Testis (tissue), 2 donors: Measurements from ENCODE around the gene KIAA0232.

Experiments used
- POLR2A ChIP-seq: fragments of 450-650 bp; IDR thresholded peaks from one replicate; pipeline ENCODE4 v1.6.1; 2017; ENCODE audit warnings: antibody characterized with exemption, mild to moderate bottlenecking, moderate library complexity
- TF ChIP-seq, protein P1 (sequence below), 3 experiments: fragments of 450-650 bp in 2 of 3; fragments of 200-600 bp in 1 of 3; sonication (generic) in 1 of 3; IDR thresholded peaks; one replicate each; pipeline ENCODE4 v1.5.1; 2016 to 2019; ENCODE audit warnings: antibody characterized with exemption in 3 of 3, mild to moderate bottlenecking in 2 of 3, moderate library complexity in 1 of 3

DNA sequence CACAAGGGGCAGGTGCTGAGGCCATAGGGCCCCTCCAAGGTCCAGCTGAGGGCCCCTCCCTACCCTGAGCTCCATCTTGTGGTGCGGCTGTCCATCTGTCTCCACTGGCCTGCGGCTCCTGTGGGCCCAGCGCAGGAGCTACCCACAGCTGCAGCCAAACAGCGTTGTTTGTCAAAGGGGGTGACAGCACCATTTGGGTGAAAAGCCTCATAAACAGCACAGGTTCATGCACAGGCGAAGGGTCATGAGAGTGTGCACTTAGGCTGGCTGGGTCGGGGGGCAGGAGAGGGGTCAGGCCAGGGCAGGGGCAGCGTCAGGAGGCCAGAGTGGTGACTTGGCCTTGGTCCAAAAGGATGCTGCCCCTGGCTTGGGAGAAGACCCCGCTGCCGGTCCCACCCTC is 34.2 kb upstream of the KIAA0232 start:
- TF ChIP-seq, protein P1, sequence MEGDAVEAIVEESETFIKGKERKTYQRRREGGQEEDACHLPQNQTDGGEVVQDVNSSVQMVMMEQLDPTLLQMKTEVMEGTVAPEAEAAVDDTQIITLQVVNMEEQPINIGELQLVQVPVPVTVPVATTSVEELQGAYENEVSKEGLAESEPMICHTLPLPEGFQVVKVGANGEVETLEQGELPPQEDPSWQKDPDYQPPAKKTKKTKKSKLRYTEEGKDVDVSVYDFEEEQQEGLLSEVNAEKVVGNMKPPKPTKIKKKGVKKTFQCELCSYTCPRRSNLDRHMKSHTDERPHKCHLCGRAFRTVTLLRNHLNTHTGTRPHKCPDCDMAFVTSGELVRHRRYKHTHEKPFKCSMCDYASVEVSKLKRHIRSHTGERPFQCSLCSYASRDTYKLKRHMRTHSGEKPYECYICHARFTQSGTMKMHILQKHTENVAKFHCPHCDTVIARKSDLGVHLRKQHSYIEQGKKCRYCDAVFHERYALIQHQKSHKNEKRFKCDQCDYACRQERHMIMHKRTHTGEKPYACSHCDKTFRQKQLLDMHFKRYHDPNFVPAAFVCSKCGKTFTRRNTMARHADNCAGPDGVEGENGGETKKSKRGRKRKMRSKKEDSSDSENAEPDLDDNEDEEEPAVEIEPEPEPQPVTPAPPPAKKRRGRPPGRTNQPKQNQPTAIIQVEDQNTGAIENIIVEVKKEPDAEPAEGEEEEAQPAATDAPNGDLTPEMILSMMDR (IDR thresholded peaks at IDR 0.05): no peak
- no peak for TF ChIP-seq POLR2A
